ENCODE measurements around the gene HCRTR1. TPM values are rescaled to one million over a fixed set of nuclear protein-coding genes. Genes with fewer than 3 reads are reported as not detected.

Gene HCRTR1
- total and polyA plus RNA-seq, 4 experiments from 2014 or later, result not detected

DNA sequence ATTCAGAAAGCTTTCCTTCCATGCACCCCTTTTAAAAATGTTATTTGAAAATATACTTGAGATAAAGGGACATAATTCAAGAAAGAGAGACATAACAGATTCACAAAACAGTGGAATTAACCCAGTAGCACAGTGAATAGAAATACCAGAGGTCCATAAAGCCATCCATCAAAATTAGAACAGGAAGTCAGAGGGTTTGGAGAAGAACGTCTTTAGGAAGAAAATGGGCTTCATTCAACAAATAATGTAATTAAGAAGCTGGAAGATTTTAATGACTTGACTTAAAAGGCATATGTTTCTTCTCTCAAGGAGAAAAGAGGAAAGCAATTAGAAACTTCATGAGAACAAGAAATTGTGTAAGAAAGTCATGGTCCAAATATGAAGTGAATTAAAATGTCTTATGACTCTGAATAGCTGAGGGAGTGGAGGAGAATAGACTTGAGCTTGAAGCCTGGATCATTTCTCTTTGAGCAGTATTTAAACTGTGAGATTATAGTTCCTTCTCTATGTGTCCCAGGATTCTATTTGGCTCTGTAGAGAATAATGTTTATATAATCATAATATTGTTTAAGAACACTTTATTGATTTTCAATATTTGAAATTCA, 7.9 kb upstream of the HCRTR1 start:
- Mint-ChIP-seq H3K9me3 (peaks cover 0 to 1% (median 0%) of the 10 kb centered on the region in 8 donors), H3K4me3 (no peak overlapping the region), H3K27ac (no peak overlapping the region), H3K36me3 (no peaks in the 10 kb centered on the region), H3K4me1 (no peaks in the 10 kb centered on the region), H3K27me3 (peaks cover 0 to 14% of the 10 kb centered on the region in 2 donors)
- H3K9me3 ChIP-seq (ENCODE audit: control insufficient read depth in 1 of 2, low read length in 2 of 2), result no peaks in the 10 kb centered on the region
- no peak overlapping the region for H3K27ac ChIP-seq (ENCODE audit: low read depth, low read length)
- no peaks in the 10 kb centered on the region for H3K36me3 ChIP-seq (ENCODE audit: insufficient read depth, low read length)
- H3K4me1 ChIP-seq (ENCODE audit: insufficient read depth, low read length), result no peaks in the 10 kb centered on the region
- no peak overlapping the region for H3K4me3 ChIP-seq (ENCODE audit: low read length in 2 of 2)
- no peak for DNase-seq
- intact Hi-C loops (cut with micrococcal nuclease), result no loop called here
- CTCF ChIA-PET (ENCODE audit: partially characterized antibody), result interaction anchor here (1.1 kb wide), 1 partner anchor 9 kb away, joined by 4 read pairs; no protein-coding TSS in a partner anchor
- H3K27me3 ChIP-seq (ENCODE audit: insufficient read depth, low read length), result peaks cover 3% of the 10 kb centered on the region
- POLR2A ChIA-PET (ENCODE audit: partially characterized antibody), result no interaction called here

DNA sequence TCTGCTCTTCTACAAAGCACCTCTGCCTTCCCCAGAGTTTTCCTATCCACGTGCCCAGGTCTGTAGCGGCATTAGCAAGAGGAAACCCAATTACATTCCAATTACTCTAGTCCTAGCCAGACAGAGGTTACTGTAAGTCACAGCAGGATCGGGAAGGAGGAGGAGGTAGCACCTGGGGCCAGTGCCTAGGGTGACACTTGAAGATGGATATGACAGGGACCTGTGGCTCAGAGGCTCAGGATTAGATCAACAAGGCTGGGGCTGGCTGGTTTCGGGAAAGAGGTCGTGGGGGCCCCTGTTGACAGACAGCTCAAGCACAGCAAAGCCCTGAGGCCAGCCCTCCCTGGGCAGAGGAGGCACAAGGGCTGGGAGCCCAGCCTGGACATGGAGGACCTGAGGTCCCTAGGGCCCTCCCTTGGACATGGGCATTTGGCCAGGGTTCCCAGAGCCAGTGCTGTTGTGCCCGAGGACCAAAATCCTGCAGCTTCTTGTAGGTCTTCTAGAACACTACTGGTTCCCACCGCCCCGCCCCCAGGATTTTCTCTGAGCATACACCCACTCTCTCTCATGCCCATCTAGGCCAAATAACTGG, 3.0 kb upstream of the HCRTR1 start:
- Mint-ChIP-seq H3K9me3 (peaks cover 0 to under 1% (median 0%) of the 10 kb centered on the region in 8 donors), H3K4me1 (peaks cover 2 to 14% (median 8%) of the 10 kb centered on the region in 4 donors), H3K27me3 (peaks cover 16 to 33% of the 10 kb centered on the region in 2 donors), H3K27ac (no peak overlapping the region), H3K36me3 (no peaks in the 10 kb centered on the region), H3K4me3 (no peak overlapping the region)
- Histone ChIP-seq H3K36me3 (ENCODE audit: insufficient read depth, low read length) (no peaks in the 10 kb centered on the region), H3K4me3 (ENCODE audit: low read length in 2 of 2) (no peak overlapping the region), H3K27ac (ENCODE audit: low read depth, low read length) (no peak overlapping the region), H3K27me3 (ENCODE audit: insufficient read depth, low read length) (peaks cover 17% of the 10 kb centered on the region), H3K9me3 (ENCODE audit: control insufficient read depth in 1 of 2, low read length in 2 of 2) (no peaks in the 10 kb centered on the region), H3K4me1 (ENCODE audit: insufficient read depth, low read length) (peaks cover 8% of the 10 kb centered on the region)
- intact Hi-C loops (cut with micrococcal nuclease), result no loop called here
- no peak for DNase-seq
- ChIA-PET POLR2A (ENCODE audit: partially characterized antibody) (no interaction called here), CTCF (ENCODE audit: partially characterized antibody) (no interaction called here)

DNA sequence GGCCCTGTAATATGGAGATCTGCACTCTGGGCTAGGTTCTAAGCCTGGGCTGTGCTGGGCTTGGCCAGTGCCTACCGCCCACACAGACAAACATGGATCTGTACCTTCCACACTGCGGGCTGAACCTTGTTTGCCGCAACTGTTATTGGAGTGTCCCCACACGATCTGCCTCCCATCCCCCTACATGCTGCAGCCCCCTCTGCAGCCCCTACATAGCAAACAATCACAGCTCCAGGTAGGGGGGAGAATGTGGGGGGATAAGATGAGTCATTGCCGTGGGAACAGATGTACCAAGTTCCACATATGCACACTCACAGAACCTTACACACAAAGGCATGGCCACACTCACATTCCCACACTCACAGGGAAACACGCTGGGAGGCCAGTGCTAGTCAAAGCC, 2.1 kb upstream of the HCRTR1 start:
- Histone ChIP-seq H3K4me3 (ENCODE audit: low read length in 2 of 2) (no peak overlapping the region), H3K36me3 (ENCODE audit: insufficient read depth, low read length) (no peaks in the 10 kb centered on the region), H3K27me3 (ENCODE audit: insufficient read depth, low read length) (peaks cover 17% of the 10 kb centered on the region), H3K4me1 (ENCODE audit: insufficient read depth, low read length) (peaks cover 8% of the 10 kb centered on the region), H3K27ac (ENCODE audit: low read depth, low read length) (no peak overlapping the region), H3K9me3 (ENCODE audit: control insufficient read depth in 1 of 2, low read length in 2 of 2) (no peaks in the 10 kb centered on the region)
- H3K4me1 Mint-ChIP-seq, result peaks cover 4 to 14% (median 8%) of the 10 kb centered on the region in 4 donors
- peaks cover 18 to 36% of the 10 kb centered on the region in 2 donors for H3K27me3 Mint-ChIP-seq
- ChIA-PET CTCF (ENCODE audit: partially characterized antibody) (no interaction called here), POLR2A (ENCODE audit: partially characterized antibody) (no interaction called here)
- DNase-seq, result no peak
- H3K4me3 Mint-ChIP-seq, result no peak overlapping the region
- H3K36me3 Mint-ChIP-seq, result no peaks in the 10 kb centered on the region
- peaks cover 0 to 4% (median 0%) of the 10 kb centered on the region in 8 donors for H3K9me3 Mint-ChIP-seq
- intact Hi-C loops (cut with micrococcal nuclease), result no loop called here
- H3K27ac Mint-ChIP-seq, result no peak overlapping the region

DNA sequence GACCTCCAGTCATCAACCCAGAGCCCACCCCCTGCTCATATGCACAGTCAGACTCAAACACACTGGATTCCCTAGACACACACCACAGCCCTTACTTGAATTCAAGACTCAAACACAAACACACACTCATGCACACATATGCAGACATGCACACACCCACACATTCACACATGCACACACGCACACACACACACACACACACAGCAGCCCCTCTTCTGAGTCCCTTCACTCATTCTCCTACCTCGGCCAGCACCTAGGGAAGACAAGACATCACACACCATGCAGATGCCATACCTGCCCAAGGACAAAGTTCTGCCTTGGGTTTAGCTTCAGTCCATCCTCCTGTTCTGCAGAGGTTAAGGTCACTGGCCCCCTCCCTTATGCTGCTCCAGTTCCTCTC, 1.6 kb upstream of the HCRTR1 start:
- H3K27ac ChIP-seq (ENCODE audit: low read depth, low read length), result no peak overlapping the region
- ChIA-PET CTCF (ENCODE audit: partially characterized antibody) (interaction anchor here (1.4 kb wide), 1 partner anchor 25 kb away, joined by 6 read pairs; no protein-coding TSS in a partner anchor), POLR2A (ENCODE audit: partially characterized antibody) (no interaction called here)
- H3K4me3 ChIP-seq (ENCODE audit: low read length in 2 of 2), result no peak overlapping the region
- Mint-ChIP-seq H3K9me3 (peaks cover 0 to 4% (median 0%) of the 10 kb centered on the region in 8 donors), H3K27ac (peak overlapping the region in 1 of 7 donors; percentile 59), H3K27me3 (peaks cover 18 to 36% of the 10 kb centered on the region in 2 donors), H3K4me1 (peaks cover 4 to 14% (median 8%) of the 10 kb centered on the region in 4 donors), H3K36me3 (no peaks in the 10 kb centered on the region), H3K4me3 (peak overlapping the region in 2 of 8 donors; percentile 17 to 48)
- intact Hi-C loops (cut with micrococcal nuclease), result no loop called here
- DNase-seq, result no peak
- H3K4me1 ChIP-seq (ENCODE audit: insufficient read depth, low read length), result peaks cover 8% of the 10 kb centered on the region
- no peaks in the 10 kb centered on the region for H3K36me3 ChIP-seq (ENCODE audit: insufficient read depth, low read length)
- H3K9me3 ChIP-seq (ENCODE audit: control insufficient read depth in 1 of 2, low read length in 2 of 2), result no peaks in the 10 kb centered on the region
- peaks cover 17% of the 10 kb centered on the region for H3K27me3 ChIP-seq (ENCODE audit: insufficient read depth, low read length)

DNA sequence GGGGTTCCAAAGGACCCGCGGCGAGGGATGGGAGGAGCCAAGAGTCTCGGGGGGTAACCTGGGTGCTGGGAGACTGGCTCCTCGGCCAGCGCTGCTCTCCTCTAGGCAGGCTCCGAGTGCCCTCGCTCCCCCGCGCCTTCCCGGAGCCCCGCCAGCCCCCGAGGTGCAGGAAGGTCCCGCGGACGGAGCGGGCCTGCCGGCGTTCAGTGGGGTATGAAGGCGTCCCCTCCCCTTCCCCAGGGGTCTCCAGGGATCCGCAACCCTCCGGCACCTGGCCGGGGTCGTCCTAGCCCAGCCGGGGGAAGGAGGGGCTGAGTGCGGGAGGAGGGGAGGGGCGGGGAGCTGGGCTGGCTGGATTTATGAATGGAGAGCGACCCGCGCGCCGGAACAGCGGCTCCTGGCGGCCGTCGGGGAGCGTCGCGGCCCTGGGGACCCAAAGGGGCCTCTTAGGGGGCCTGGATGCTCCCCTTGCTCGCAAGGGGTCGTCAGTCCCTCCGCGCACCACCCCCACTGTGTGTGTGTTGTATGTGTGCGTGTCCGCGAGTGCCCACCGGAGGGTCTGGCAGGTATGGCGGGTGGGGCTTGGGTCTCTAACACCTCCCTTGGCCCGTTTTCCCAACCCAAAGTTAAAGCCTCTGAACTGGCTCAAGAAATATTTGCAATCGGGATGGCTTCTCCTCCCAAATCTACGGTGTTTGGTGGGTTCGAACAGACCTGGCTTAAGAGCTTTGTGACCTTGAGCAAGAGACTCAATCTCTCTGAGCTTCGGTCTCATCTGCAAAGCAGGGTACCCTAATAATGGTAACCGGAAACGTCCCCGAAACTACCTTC, 642 bp downstream of the HCRTR1 start:
- peak overlapping the region in 7 of 8 donors; percentile 17 to 52 (median 46) for H3K4me3 Mint-ChIP-seq
- intact Hi-C loops (cut with micrococcal nuclease), result no loop called here
- H3K36me3 Mint-ChIP-seq, result no peaks in the 10 kb centered on the region
- DNase-seq, result peak; percentile 24 to 51 (median 33)
- CTCF ChIA-PET (ENCODE audit: partially characterized antibody), result interaction anchor here (1.0 to 1.4 kb wide), 7 partner anchors 8 to 133 kb away, joined by 3 to 6 read pairs (median 4); partner anchors contain the start of gene PEF1
- POLR2A ChIA-PET (ENCODE audit: partially characterized antibody), result no interaction called here
- Histone ChIP-seq H3K36me3 (ENCODE audit: insufficient read depth, low read length) (no peaks in the 10 kb centered on the region), H3K4me1 (ENCODE audit: insufficient read depth, low read length) (peaks cover 8% of the 10 kb centered on the region), H3K9me3 (ENCODE audit: control insufficient read depth in 1 of 2, low read length in 2 of 2) (no peaks in the 10 kb centered on the region), H3K27me3 (ENCODE audit: insufficient read depth, low read length) (peaks cover 17% of the 10 kb centered on the region), H3K27ac (ENCODE audit: low read depth, low read length) (no peak overlapping the region), H3K4me3 (ENCODE audit: low read length in 2 of 2) (peak overlapping the region in 1 of 2 donors; percentile 35)
- H3K27me3 Mint-ChIP-seq, result peaks cover 18 to 29% of the 10 kb centered on the region in 2 donors
- peaks cover 6 to 14% (median 8%) of the 10 kb centered on the region in 4 donors for H3K4me1 Mint-ChIP-seq
- H3K27ac Mint-ChIP-seq, result no peak overlapping the region
- H3K9me3 Mint-ChIP-seq, result peaks cover 0 to 4% (median 0%) of the 10 kb centered on the region in 8 donors

DNA sequence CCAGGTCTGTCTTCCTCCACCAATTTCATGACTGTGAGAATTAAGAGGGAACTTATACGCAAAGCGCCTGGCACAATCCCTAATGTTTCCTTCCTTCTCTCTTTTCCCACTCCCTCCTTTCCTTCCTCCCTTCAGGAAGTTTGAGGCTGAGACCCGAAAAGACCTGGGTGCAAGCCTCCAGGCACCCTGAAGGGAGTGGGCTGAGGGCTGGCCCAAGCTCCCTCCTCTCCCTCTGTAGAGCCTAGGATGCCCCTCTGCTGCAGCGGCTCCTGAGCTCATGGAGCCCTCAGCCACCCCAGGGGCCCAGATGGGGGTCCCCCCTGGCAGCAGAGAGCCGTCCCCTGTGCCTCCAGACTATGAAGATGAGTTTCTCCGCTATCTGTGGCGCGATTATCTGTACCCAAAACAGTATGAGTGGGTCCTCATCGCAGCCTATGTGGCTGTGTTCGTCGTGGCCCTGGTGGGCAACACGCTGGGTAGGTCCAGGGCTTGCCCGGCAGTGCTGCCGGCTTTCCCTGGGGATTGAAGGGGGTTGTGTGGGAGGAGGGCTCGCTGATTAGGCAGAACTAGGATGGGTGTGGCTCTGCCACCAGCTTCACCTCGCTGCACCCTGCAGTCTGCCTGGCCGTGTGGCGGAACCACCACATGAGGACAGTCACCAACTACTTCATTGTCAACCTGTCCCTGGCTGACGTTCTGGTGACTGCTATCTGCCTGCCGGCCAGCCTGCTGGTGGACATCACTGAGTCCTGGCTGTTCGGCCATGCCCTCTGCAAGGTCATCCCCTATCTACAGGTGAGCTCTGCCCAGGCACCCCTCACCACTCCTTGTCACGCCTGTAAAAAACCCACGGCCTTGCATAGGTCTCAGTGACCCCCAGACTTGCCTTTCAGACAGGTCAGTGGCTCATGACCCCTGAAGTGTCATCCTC, 1.7 kb downstream of the HCRTR1 start:
- Mint-ChIP-seq H3K27me3 (peaks cover 18 to 29% of the 10 kb centered on the region in 2 donors), H3K4me3 (peak overlapping the region in 4 of 8 donors; percentile 8 to 36 (median 22)), H3K9me3 (peaks cover 0 to 4% (median 0%) of the 10 kb centered on the region in 8 donors), H3K4me1 (peaks cover 7 to 15% (median 11%) of the 10 kb centered on the region in 4 donors), H3K27ac (no peak overlapping the region), H3K36me3 (peaks cover 0 to 5% of the 10 kb centered on the region in 2 donors)
- no peak for DNase-seq
- H3K36me3 ChIP-seq (ENCODE audit: insufficient read depth, low read length), result no peaks in the 10 kb centered on the region
- CTCF ChIA-PET (ENCODE audit: partially characterized antibody), result interaction anchor here (1.0 to 1.4 kb wide), 7 partner anchors 9 to 132 kb away, joined by 3 to 6 read pairs (median 4); partner anchors contain the start of gene PEF1
- H3K4me1 ChIP-seq (ENCODE audit: insufficient read depth, low read length), result peaks cover 8% of the 10 kb centered on the region
- no peak overlapping the region for H3K4me3 ChIP-seq (ENCODE audit: low read length in 2 of 2)
- POLR2A ChIA-PET (ENCODE audit: partially characterized antibody), result no interaction called here
- H3K27me3 ChIP-seq (ENCODE audit: insufficient read depth, low read length), result peaks cover 17% of the 10 kb centered on the region
- no peak overlapping the region for H3K27ac ChIP-seq (ENCODE audit: low read depth, low read length)
- intact Hi-C loops (cut with micrococcal nuclease), result no loop called here
- no peaks in the 10 kb centered on the region for H3K9me3 ChIP-seq (ENCODE audit: control insufficient read depth in 1 of 2, low read length in 2 of 2)
